K562 (cell line): ENCODE results near the gene CDC14A. TPM values are rescaled to one million over a fixed set of nuclear protein-coding genes. Genes with fewer than 3 reads are reported as not detected.

ENCODE experiments used
- ATAC-seq: fragments of 200-7000 bp; cut with Tn5 transposase; 3 replicates; pipeline ENCODE4 v1.9.1; 2020; ENCODE audit warnings: moderate library complexity
- BruUV-seq: library from RNA; stranded (reverse); fragments of 400-500 nt; replicated peaks from 2 replicates; lab custom pipeline; 2021; lab: Mats Ljungman, UMichigan
- CTCF ChIA-PET: fragments of 300-600 bp; formaldehyde crosslinking; extraction: SDS; loops from one replicate; lab custom pipeline; 2021; ENCODE audit warnings: low intra/inter-chr PET ratio; lab: Yijun Ruan, JAX
- POLR2A ChIA-PET: fragments of 300-600, 350-650 bp; sonication (Branson Sonifier 250); formaldehyde crosslinking; extraction: SDS; loops from one replicate; lab custom pipeline; 2021; ENCODE audit warnings: antibody characterized with exemption, inconsistent platforms; lab: Yijun Ruan, JAX
- DNase-seq, 4 experiments: peaks; one replicate each; pipeline versions ENCODE4 v3.0.0 to v3.0.0-alpha.2; 2011 to 2018; ENCODE audit warnings: low spot score in 3 of 4, mixed read lengths in 3 of 4; ENCODE audit errors: extremely low read depth in 1 of 4
- FAIRE-seq: peaks from 2 replicates; lab custom pipeline; 2011; peaks lifted over from hg19 to GRCh38; lab: Jason Lieb, UNC
- H2AFZ ChIP-seq: 2 replicates; pipeline ENCODE4 v1.6.0; 2011; ENCODE audit warnings: low read depth, low read length, control low read depth, inconsistent platforms
- H3K27ac ChIP-seq: fragments of 200-600 bp; 3 replicates; pipeline ENCODE4 v1.8.0; 2011; ENCODE audit warnings: low read depth, mild to moderate bottlenecking, control low read depth, inconsistent platforms, low read length, moderate library complexity, mixed read lengths; ENCODE audit errors: extremely low read depth
- H3K27me3 ChIP-seq, 2 experiments: fragments of 300-600 bp in 1 of 2; 2 replicates in 1 of 2; 3 replicates in 1 of 2; pipeline versions ENCODE4 v1.6.0 to v1.8.0; 2011; ENCODE audit warnings: inconsistent platforms in 2 of 2, low read length in 2 of 2, mild to moderate bottlenecking in 1 of 2, mixed read lengths in 1 of 2, moderate library complexity in 1 of 2; ENCODE audit not compliant: control insufficient read depth in 2 of 2, insufficient read depth in 2 of 2
- H3K36me3 ChIP-seq: fragments of 300-600 bp; 3 replicates; pipeline ENCODE4 v1.8.0; 2011; ENCODE audit warnings: mild to moderate bottlenecking, low read length, inconsistent platforms; ENCODE audit not compliant: control insufficient read depth, insufficient read depth
- H3K4me1 ChIP-seq, 2 experiments: fragments of 200-600 bp in 1 of 2; replicated peaks in 1 of 2; 2 replicates in 1 of 2; 3 replicates in 1 of 2; pipeline versions ENCODE4 v1.5.1 to v1.8.0; 2011; ENCODE audit warnings: inconsistent platforms in 2 of 2, low read length in 2 of 2, mild to moderate bottlenecking in 1 of 2, mixed read lengths in 1 of 2, moderate library complexity in 1 of 2; ENCODE audit not compliant: control insufficient read depth in 2 of 2, insufficient read depth in 2 of 2
- H3K4me2 ChIP-seq: 2 replicates; pipeline ENCODE4 v1.6.1; 2011; ENCODE audit warnings: low read length, control low read depth, inconsistent platforms, mixed read lengths; ENCODE audit not compliant: insufficient read depth
- H3K4me3 ChIP-seq: fragments of 200-600 bp; sonication (generic), shearing (Covaris generic); 2 replicates; pipeline ENCODE4 v1.5.1; 2016; ENCODE audit warnings: control low read depth, inconsistent platforms
- H3K79me2 ChIP-seq: fragments of 200-600 bp; 3 replicates; pipeline ENCODE4 v1.8.0; 2011; ENCODE audit warnings: low read length, inconsistent platforms; ENCODE audit not compliant: control insufficient read depth, insufficient read depth
- H3K9ac ChIP-seq, 2 experiments: 2 replicates each; pipeline versions ENCODE4 v1.6.0 to v1.6.1; 2011; ENCODE audit warnings: low read depth in 2 of 2, low read length in 2 of 2, control low read depth in 1 of 2, inconsistent platforms in 1 of 2, mild to moderate bottlenecking in 1 of 2, mixed read lengths in 1 of 2; ENCODE audit not compliant: insufficient read depth in 1 of 2
- H3K9me1 ChIP-seq: one replicate; pipeline ENCODE4 v1.6.0; 2011; ENCODE audit warnings: inconsistent platforms, mild to moderate bottlenecking, low read length, moderate library complexity; ENCODE audit not compliant: control insufficient read depth, insufficient read depth
- H3K9me3 ChIP-seq: replicated peaks from 2 replicates; pipeline ENCODE4 v1.5.1; 2011; ENCODE audit warnings: low read depth, low read length, inconsistent platforms; ENCODE audit not compliant: control insufficient read depth, insufficient read depth
- H4K20me1 ChIP-seq: replicated peaks from 2 replicates; pipeline ENCODE4 v1.6.1; 2011; ENCODE audit warnings: low read length, inconsistent platforms, mixed read lengths; ENCODE audit not compliant: control insufficient read depth, insufficient read depth
- ETV6 ChIP-seq, 3 experiments: fragments of 150-350 bp in 1 of 3; sonication (generic) in 1 of 3; formaldehyde crosslinking in 1 of 3; IDR thresholded peaks; 2 replicates each; pipeline versions ENCODE4 v1.6.1 to v1.8.0; 2014 to 2022; ENCODE audit warnings: borderline replicate concordance in 2 of 3, low read depth in 2 of 3, antibody characterized with exemption in 1 of 3, low read length in 1 of 3, mild to moderate bottlenecking in 1 of 3, missing genetic modification reagents in 1 of 3
- EZH2 ChIP-seq: IDR thresholded peaks from 2 replicates; pipeline ENCODE4 v1.6.1; 2012; ENCODE audit warnings: low read depth, mild to moderate bottlenecking, inconsistent platforms, low read length, borderline replicate concordance
- KAT8 ChIP-seq: fragments of 450-650 bp; IDR thresholded peaks from 2 replicates; pipeline ENCODE4 v1.6.1; 2016; ENCODE audit warnings: low read depth, mild to moderate bottlenecking
- SIRT6 ChIP-seq: IDR thresholded peaks from one replicate; pipeline ENCODE4 v1.6.1; 2012; ENCODE audit warnings: low read depth, mild to moderate bottlenecking, control low read depth, inconsistent platforms, low read length, moderate library complexity
- TAF1 ChIP-seq: IDR thresholded peaks from 2 replicates; pipeline ENCODE4 v1.6.1; 2011; ENCODE audit warnings: mild to moderate bottlenecking, low read length, moderate library complexity; ENCODE audit not compliant: insufficient read depth, control insufficient read depth, severe bottlenecking; ENCODE audit errors: extremely low read depth
- TARDBP ChIP-seq: fragments of 450-650 bp; IDR thresholded peaks from 2 replicates; pipeline ENCODE4 v1.6.1; 2016
- TCF3 ChIP-seq: sonication (generic); formaldehyde crosslinking; IDR thresholded peaks from 2 replicates; pipeline ENCODE4 v1.4.0; 2020; ENCODE audit warnings: mild to moderate bottlenecking, missing genetic modification reagents
- WGBS: fragments of 100-300 bp; shearing (Covaris generic); methylation state at CpG from one replicate; pipeline ENCODE4 v1.1.6; 2016; ENCODE audit warnings: low coverage, mixed read lengths; ENCODE audit not compliant: insufficient coverage; ENCODE audit errors: missing lambda C conversion rate; 5-methylcytosine and 5-hydroxymethylcytosine counted together
- in situ Hi-C: fragments of 300-500 bp; cut with MboI; formaldehyde crosslinking; loops from 4 replicates; pipeline ENCODE4 v1.15.0; 2018; ENCODE audit warnings: inconsistent platforms, mixed read lengths
- intact Hi-C: fragments of 100-400 bp; cut with micrococcal nuclease; formaldehyde crosslinking; loops from 2 replicates; pipeline ENCODE4 v1.14.2; 2022
- polyA plus RNA-seq, 8 experiments: library from polyadenylated mRNA; depleted of rRNA in 4 of 8; stranded (reverse) in 5 of 8; unstranded in 3 of 8; fragments of >200 nt; fragmentation: Nextera tagmentation in 2 of 8; fragmentation: Illumina TruSeq in 1 of 8; extraction: Ambion mirVana in 2 of 8; extraction: Trizol in 1 of 8; gene quantifications; 2 replicates each; pipeline versions ENCODE4 v1.2.1 to v1.2.3, GENCODE V29; 2011 to 2014; ENCODE audit warnings: inconsistent platforms in 1 of 8, missing spikeins in 1 of 8
- total RNA-seq, 7 experiments: library from RNA; depleted of rRNA in 6 of 7; stranded (reverse); fragments of >200 nt in 6 of 7; fragmentation: Illumina TruSeq in 2 of 7; extraction: Trizol in 2 of 7; gene quantifications; 2 replicates each; pipeline versions ENCODE4 v1.2.1 to v1.2.3, GENCODE V29; 2011 to 2021; ENCODE audit warnings: low replicate concordance in 1 of 7

Gene CDC14A
- total and polyA plus RNA-seq, 9 of the 15 experiments (the other 6 are each of a cell fraction or from before 2014, with no cell fraction given), result 17.0 to 74.3 (median 33.4) TPM

GRCh38 chr1:100539836-100540536, 187.7 kb downstream of the CDC14A start:
- H3K4me3 ChIP-seq, result no peak overlapping the region
- no peak overlapping the region for H3K27ac ChIP-seq
- WGBS, result 21% methylated on average over 48 of the region's 57 CpGs
- in situ Hi-C loops, result no loop called here
- H3K4me2 ChIP-seq, result no peak overlapping the region
- no peaks in the 10 kb centered on the region for H3K9me1 ChIP-seq
- H3K4me1 ChIP-seq, result peaks cover 0 to 15% of the 10 kb centered on the region in 2 experiments; a peak in 2 of 5 replicates
- FAIRE-seq (no peak), DNase-seq (no peak), ATAC-seq (no peak)
- H3K79me2 ChIP-seq, result no peaks in the 10 kb centered on the region
- POLR2A ChIA-PET, result interaction anchor here (0.6 kb wide), 1 partner anchor 31 kb away, joined by 3 read pairs; no protein-coding TSS in a partner anchor
- BruUV-seq, result no TSS peak
- H3K36me3 ChIP-seq, result no peaks in the 10 kb centered on the region
- CTCF ChIA-PET, result no interaction called here
- H4K20me1 ChIP-seq, result no peaks in the 10 kb centered on the region
- no peak overlapping the region for H2AFZ ChIP-seq
- H3K9me3 ChIP-seq, result no peaks in the 10 kb centered on the region
- intact Hi-C loops, result loop anchor here (5.0 kb wide), 1 partner anchor 327 kb away; no protein-coding TSS in a partner anchor
- peaks cover 28 to 35% of the 10 kb centered on the region in 2 experiments for H3K27me3 ChIP-seq
- no peak overlapping the region for H3K9ac ChIP-seq
- no peak for TF ChIP-seq EZH2
- no peak for TF ChIP-seq KAT8
- no peak for TF ChIP-seq ETV6 (IDR thresholded peaks at IDR 0.05; ENCODE audit: borderline replicate concordance in 1 of 2, low read depth in 2 of 2, low read length in 1 of 2)
- TF ChIP-seq ETV6 (CRISPR knock-in tag; IDR thresholded peaks at IDR 0.05; ENCODE audit: borderline replicate concordance), result no peak
- TF ChIP-seq TARDBP, result no peak
- TF ChIP-seq TCF3 (CRISPR knock-in tag), result no peak
- TF ChIP-seq SIRT6, result no peak
- no peak for TF ChIP-seq TAF1
